ENCODE results near the gene KLHL25. TPM values are rescaled to one million over a fixed set of nuclear protein-coding genes. Genes with fewer than 3 reads are reported as not detected.

Gene KLHL25
- total RNA-seq, 1 experiment from 2014 or later = 18.4 TPM

- Histone ChIP-seq H2BK12ac (ENCODE audit: insufficient read length, low read depth, low read length) (no peak overlapping the region), H3K56ac (ENCODE audit: insufficient read length, low read depth, low read length) (no peak overlapping the region), H2AFZ (ENCODE audit: low read length) (no peak overlapping the region), H3K27me3 (ENCODE audit: insufficient read depth, low read length) (no peaks in the 10 kb centered on the region), H4K8ac (replicated peaks; ENCODE audit: insufficient read length, low read depth, low read length) (no peak overlapping the region), H2BK20ac (ENCODE audit: low read depth, low read length, poor library complexity, severe bottlenecking) (no peak overlapping the region), H3K27ac (ENCODE audit: insufficient read length, low read depth, low read length) (no peak overlapping the region), H3K79me1 (ENCODE audit: insufficient read depth, low read depth, low read length, poor library complexity, severe bottlenecking) (no peaks in the 10 kb centered on the region), H3K4ac (ENCODE audit: low read depth, low read length) (no peak overlapping the region), H3K9me3 (ENCODE audit: control insufficient read depth, low read depth, low read length) (no peaks in the 10 kb centered on the region), H3T11ph (ENCODE audit: low read length) (no peak overlapping the region), H3K23me2 (ENCODE audit: insufficient read length, low read depth, low read length, poor library complexity, severe bottlenecking) (no peaks in the 10 kb centered on the region), H3K4me2 (ENCODE audit: insufficient read depth, insufficient read length, low read length) (no peak overlapping the region), H3K4me1 (ENCODE audit: insufficient read depth, low read length) (no peaks in the 10 kb centered on the region), H2BK15ac (ENCODE audit: low read depth, low read length) (no peak overlapping the region), H4K20me1 (ENCODE audit: control insufficient read depth, insufficient read depth, insufficient read length) (no peaks in the 10 kb centered on the region), H4K5ac (ENCODE audit: insufficient read length, low read depth, low read length) (no peak overlapping the region), H2BK120ac (ENCODE audit: low read depth, low read length, poor library complexity, severe bottlenecking) (no peak overlapping the region), H2AK5ac (ENCODE audit: insufficient read length, low read length) (no peak overlapping the region), H3K18ac (ENCODE audit: insufficient read length, low read depth, low read length) (no peak overlapping the region), H3K14ac (ENCODE audit: insufficient read depth, low read length) (no peak overlapping the region), H4K91ac (ENCODE audit: insufficient read length, low read depth, low read length) (no peak overlapping the region), H3K23ac (ENCODE audit: insufficient read length, low read depth, low read length) (no peak overlapping the region), H2BK5ac (ENCODE audit: insufficient read length, low read length) (no peak overlapping the region), H3K9ac (ENCODE audit: extremely low read depth, insufficient read length, low read length) (no peak overlapping the region), H3K79me2 (ENCODE audit: insufficient read depth, low read length) (no peaks in the 10 kb centered on the region; the same call in 1 of the 2 replicates)
- WGBS (ENCODE audit: extremely low coverage, insufficient read length, low lambda C conversion rate) = no CpG with 5 or more reads among the region's 16 CpGs
- H3K27ac Mint-ChIP-seq = peak overlapping the region; percentile 63 to 94 (median 71); a peak in 6 of 7 replicates
- no peaks in the 10 kb centered on the region; a peak in 1 of 5 replicates for H3K9me3 Mint-ChIP-seq
- peaks cover 11 to 29% (median 20%) of the 10 kb centered on the region in 3 experiments; a peak in 6 of 7 replicates for H3K36me3 Mint-ChIP-seq (ENCODE audit: insufficient read depth in 1 of 3, low read depth in 3 of 3)
- TF ChIP-seq CTCF (conservative IDR thresholded peaks at IDR 0.05) = no peak
- peaks cover 15 to 32% of the 10 kb centered on the region in 2 experiments for H3K4me1 Mint-ChIP-seq
- H3K27me3 Mint-ChIP-seq (ENCODE audit: low read depth) = no peaks in the 10 kb centered on the region
- no peak overlapping the region for H3K4me3 Mint-ChIP-seq
- no peak for DNase-seq
Observed at GRCh38 chr15:85763157-85763556, 31.6 kb downstream of the KLHL25 start.
